Endothelial cell of umbilical vein (primary cell): ENCODE results near the gene GRK1. TPM values are rescaled to one million over a fixed set of nuclear protein-coding genes. Genes with fewer than 3 reads are reported as not detected.
A peak's percentile ranks its signal among the peaks of the same experiment; 100 is the strongest.

Experiments
- BruUV-seq: library from RNA; stranded (reverse); fragments of 400-500 nt; replicated peaks from 2 replicates; lab custom pipeline; 2021; lab: Mats Ljungman, UMichigan
- CTCF ChIA-PET: fragments of 300-600, 350-600 bp; sonication (Branson Sonifier 250); formaldehyde crosslinking; loops from one replicate; lab custom pipeline; 2021; ENCODE audit warnings: antibody characterized with exemption, inconsistent platforms; lab: Charles Lee
- POLR2A ChIA-PET: fragments of 300-600, 350-600 bp; sonication (Branson Sonifier 250); formaldehyde crosslinking; loops from one replicate; lab custom pipeline; 2021; ENCODE audit warnings: antibody characterized with exemption, inconsistent platforms; lab: Charles Lee
- DNase-seq: peaks from one replicate; pipeline ENCODE4 v3.0.0-alpha.2; 2011; ENCODE audit warnings: low read depth, low spot score
- FAIRE-seq: peaks from 2 replicates; lab custom pipeline; 2011; peaks lifted over from hg19 to GRCh38; lab: Jason Lieb, UNC
- H2AFZ ChIP-seq: 2 replicates; pipeline ENCODE4 v1.6.0; 2012; ENCODE audit warnings: low read depth, low read length, control low read depth, inconsistent platforms
- H3K27ac ChIP-seq: 2 replicates; pipeline ENCODE4 v1.5.1; 2011; ENCODE audit warnings: low read depth, mild to moderate bottlenecking, control low read depth, low read length, moderate library complexity; ENCODE audit not compliant: insufficient read depth
- H3K27me3 ChIP-seq, 2 experiments: 2 replicates each; pipeline versions ENCODE4 v1.6.0 to v1.6.1; 2011; ENCODE audit warnings: low read length in 2 of 2, mixed read lengths in 1 of 2; ENCODE audit not compliant: control insufficient read depth in 2 of 2, insufficient read depth in 2 of 2
- H3K36me3 ChIP-seq, 2 experiments: 2 replicates in 1 of 2; 3 replicates in 1 of 2; pipeline ENCODE4 v1.5.1; 2011; ENCODE audit warnings: low read length in 2 of 2, mild to moderate bottlenecking in 1 of 2, moderate library complexity in 1 of 2; ENCODE audit not compliant: control insufficient read depth in 2 of 2, insufficient read depth in 2 of 2; ENCODE audit errors: extremely low read depth in 1 of 2
- H3K4me1 ChIP-seq: 3 replicates; pipeline ENCODE4 v1.5.1; 2011; ENCODE audit warnings: mild to moderate bottlenecking, low read length; ENCODE audit not compliant: control insufficient read depth, insufficient read depth; ENCODE audit errors: extremely low read depth
- H3K4me2 ChIP-seq: 2 replicates; pipeline ENCODE4 v1.6.1; 2011; ENCODE audit warnings: low read length, control low read depth, mixed read lengths; ENCODE audit not compliant: insufficient read depth
- H3K4me3 ChIP-seq, 3 experiments: fragments of 200-600 bp in 1 of 3; sonication (generic), shearing (Covaris generic) in 1 of 3; replicated peaks in 1 of 3; 2 replicates each; pipeline ENCODE4 v1.5.1; 2011 to 2016; ENCODE audit warnings: control low read depth in 3 of 3, low read length in 3 of 3, mild to moderate bottlenecking in 2 of 3, inconsistent platforms in 1 of 3, low read depth in 1 of 3, moderate library complexity in 1 of 3; ENCODE audit not compliant: insufficient read depth in 1 of 3
- H3K79me2 ChIP-seq: 2 replicates; pipeline ENCODE4 v1.6.0; 2012; ENCODE audit warnings: low read length, inconsistent platforms; ENCODE audit not compliant: control insufficient read depth, insufficient read depth
- H3K9ac ChIP-seq: replicated peaks from 2 replicates; pipeline ENCODE3; 2011; ENCODE audit warnings: low read length, control low read depth; ENCODE audit not compliant: insufficient read depth; ENCODE audit errors: extremely low read depth
- H3K9me1 ChIP-seq: replicated peaks from 3 replicates; pipeline ENCODE4 v1.6.0; 2011; ENCODE audit warnings: mild to moderate bottlenecking, low read length; ENCODE audit not compliant: control insufficient read depth, insufficient read depth; ENCODE audit errors: extremely low read depth
- H3K9me3 ChIP-seq: replicated peaks from 2 replicates; pipeline ENCODE4 v1.5.1; 2012; ENCODE audit warnings: low read length, inconsistent platforms; ENCODE audit not compliant: control insufficient read depth, insufficient read depth
- H4K20me1 ChIP-seq: replicated peaks from 2 replicates; pipeline ENCODE3; 2011; ENCODE audit warnings: mild to moderate bottlenecking, low read length; ENCODE audit not compliant: control insufficient read depth, insufficient read depth; ENCODE audit errors: extremely low read depth
- CTCF ChIP-seq, 2 donors: IDR thresholded peaks; 1 replicate in 1 of 2; 2 replicates in 1 of 2; pipeline ENCODE4 v1.5.1; 2011; ENCODE audit warnings: low read length in 2 of 2, mild to moderate bottlenecking in 2 of 2, moderate library complexity in 2 of 2, control low read depth in 1 of 2, inconsistent platforms in 1 of 2, low read depth in 1 of 2; ENCODE audit not compliant: insufficient read depth in 1 of 2; ENCODE audit errors: extremely low read depth in 1 of 2
- EZH2 ChIP-seq: IDR thresholded peaks from 2 replicates; pipeline ENCODE4 v1.6.1; 2012; ENCODE audit warnings: borderline replicate concordance, low read depth, mild to moderate bottlenecking, moderate library complexity, low read length, inconsistent platforms; ENCODE audit not compliant: severe bottlenecking
- FOS ChIP-seq: IDR thresholded peaks from 2 replicates; pipeline ENCODE4 v1.6.1; 2011; ENCODE audit warnings: mild to moderate bottlenecking, low read length, moderate library complexity, borderline replicate concordance; ENCODE audit not compliant: insufficient read depth
- GATA2 ChIP-seq: IDR thresholded peaks from 2 replicates; pipeline ENCODE4 v1.7.0; 2011; ENCODE audit warnings: low read depth, mild to moderate bottlenecking, moderate library complexity, mixed read lengths, low read length; ENCODE audit not compliant: insufficient read length, insufficient read depth
- JUN ChIP-seq: IDR thresholded peaks from 2 replicates; pipeline ENCODE4 v1.6.1; 2011; ENCODE audit warnings: borderline replicate concordance, low read depth; ENCODE audit not compliant: insufficient read length, insufficient read depth
- MYC ChIP-seq: IDR thresholded peaks from one replicate; pipeline ENCODE4 v1.6.1; 2011; ENCODE audit warnings: mild to moderate bottlenecking, low read depth, low read length
- POLR2A ChIP-seq: IDR thresholded peaks from 2 replicates; pipeline ENCODE4 v1.6.1; 2012; ENCODE audit warnings: low read depth, mild to moderate bottlenecking, control low read depth, low read length
- POLR2AphosphoS5 ChIP-seq: IDR thresholded peaks from 2 replicates; pipeline ENCODE4 v1.6.1; 2012; ENCODE audit warnings: low read depth, mild to moderate bottlenecking, control low read depth, low read length, moderate library complexity; ENCODE audit not compliant: insufficient read depth
- dilution Hi-C: fragments of 300-500 bp; cut with MboI; formaldehyde crosslinking; loops from one replicate; pipeline ENCODE4 v1.15.0; 2019; ENCODE audit warnings: low sequenced_read_pairs; ENCODE audit not compliant: extremely low pct_ligation_motif_present
- intact Hi-C: fragments of 100-400 bp; cut with micrococcal nuclease; formaldehyde crosslinking; loops from one replicate; pipeline ENCODE4 v1.10.0; 2022
- polyA plus RNA-seq, 4 experiments: library from polyadenylated mRNA; depleted of rRNA in 3 of 4; stranded (reverse) in 3 of 4; unstranded in 1 of 4; fragments of >200 nt; gene quantifications; 2 replicates each; pipeline versions ENCODE4 v1.2.1 to v1.2.3, GENCODE V29; 2011 to 2012; ENCODE audit warnings: missing spikeins in 1 of 4
- total RNA-seq: library from RNA; stranded (reverse); gene quantifications from 2 replicates; pipeline ENCODE4 v1.2.3, GENCODE V29; 2021
- TF ChIP-seq, protein P1 (sequence below): IDR thresholded peaks from 2 replicates; pipeline ENCODE4 v1.6.1; 2011; ENCODE audit not compliant: insufficient read depth, insufficient read length

Gene GRK1
- total and polyA plus RNA-seq, 2 donors (not counting 3 experiments of a cell fraction or from before 2014, with no cell fraction given), result not detected

GRCh38 chr13:113770937-113771336, 103.9 kb downstream of the GRK1 start:
- no peak for TF ChIP-seq GATA2

DNA sequence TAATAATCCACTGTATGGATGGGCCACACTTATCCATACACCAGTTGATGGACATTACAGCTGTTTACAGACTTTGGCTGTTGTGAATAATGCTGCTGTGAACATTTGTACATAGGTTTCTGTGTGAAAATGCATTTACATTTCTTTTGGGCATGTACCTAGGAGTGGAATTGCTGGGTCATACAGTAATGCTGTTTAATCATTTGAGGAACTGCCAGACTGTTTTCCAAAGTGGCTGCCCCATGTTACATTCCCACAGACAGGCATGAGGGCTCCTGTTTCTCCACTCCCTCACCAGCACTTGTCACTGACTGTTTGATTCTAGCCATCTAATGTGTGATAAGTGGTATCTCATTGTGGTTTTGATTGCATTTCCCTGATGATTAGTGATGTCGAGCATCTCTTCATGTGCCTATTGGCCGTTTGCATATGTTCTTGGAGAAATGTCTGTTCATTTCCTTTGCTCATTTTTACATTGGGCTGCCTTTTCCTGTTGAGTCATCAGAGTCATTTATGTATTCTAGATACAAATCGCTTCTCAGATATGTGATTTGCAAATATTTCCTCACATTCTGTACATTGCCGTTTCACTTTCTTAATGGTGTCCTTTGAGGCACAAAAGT, 104.8 kb downstream of the GRK1 start:
- ChIA-PET CTCF (interaction anchor here (1.4 kb wide), 1 partner anchor 13 kb away, joined by 3 read pairs; the partner anchor contains the start of gene TMEM255B), POLR2A (no interaction called here)
- Histone ChIP-seq H3K36me3 (peaks cover 17 to 33% of the 10 kb centered on the region in 2 experiments), H4K20me1 (no peaks in the 10 kb centered on the region), H3K9me1 (no peaks in the 10 kb centered on the region), H3K4me1 (peaks cover 39% of the 10 kb centered on the region), H2AFZ (no peak overlapping the region), H3K4me2 (peak overlapping the region; percentile 65), H3K4me3 (no peak overlapping the region), H3K27ac (peak overlapping the region; percentile 91), H3K9ac (peak overlapping the region; percentile 15), H3K79me2 (peaks cover 2% of the 10 kb centered on the region), H3K9me3 (no peaks in the 10 kb centered on the region), H3K27me3 (no peaks in the 10 kb centered on the region)
- dilution Hi-C loops (no loop called here), intact Hi-C loops (no loop called here)
- TSS peak; percentile 83 for BruUV-seq
- DNase-seq (peak; percentile 92), FAIRE-seq (peak; percentile 93)
- TF ChIP-seq JUN (peak; percentile 84), POLR2A (peak; percentile 63), CTCF (IDR thresholded peaks at IDR 0.05; ENCODE audit: extremely low read depth in 1 of 2, insufficient read depth in 1 of 2, low read depth in 1 of 2, low read length in 2 of 2) (no peak), MYC (no peak), EZH2 (no peak), POLR2AphosphoS5 (no peak), FOS (peak; percentile 82), GATA2 (peak; percentile 92)
- TF ChIP-seq, protein P1, sequence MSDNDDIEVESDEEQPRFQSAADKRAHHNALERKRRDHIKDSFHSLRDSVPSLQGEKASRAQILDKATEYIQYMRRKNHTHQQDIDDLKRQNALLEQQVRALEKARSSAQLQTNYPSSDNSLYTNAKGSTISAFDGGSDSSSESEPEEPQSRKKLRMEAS, result no peak

More at GRCh38 chr13:113770937-113771336, 103.9 kb downstream of the GRK1 start:
- no peaks in the 10 kb centered on the region for H3K9me1 ChIP-seq
- peak overlapping the region; percentile 36 for H3K27ac ChIP-seq
- H3K9ac ChIP-seq, result no peak overlapping the region
- no peak overlapping the region for H2AFZ ChIP-seq
- CTCF ChIA-PET, result interaction anchor here (1.4 kb wide), 1 partner anchor 12 kb away, joined by 3 read pairs; the partner anchor contains the start of gene TMEM255B
- H3K4me3 ChIP-seq, result no peak overlapping the region
- peaks cover 19 to 40% of the 10 kb centered on the region in 2 experiments for H3K36me3 ChIP-seq
- no TSS peak for BruUV-seq
- dilution Hi-C loops, result no loop called here
- POLR2A ChIA-PET, result no interaction called here
- intact Hi-C loops, result no loop called here
- peaks cover 2% of the 10 kb centered on the region for H3K79me2 ChIP-seq
- DNase-seq (no peak), FAIRE-seq (no peak)
- no peak overlapping the region for H3K4me2 ChIP-seq
- no peaks in the 10 kb centered on the region for H3K27me3 ChIP-seq
- H3K4me1 ChIP-seq, result peaks cover 39% of the 10 kb centered on the region
- no peaks in the 10 kb centered on the region for H3K9me3 ChIP-seq
- no peaks in the 10 kb centered on the region for H4K20me1 ChIP-seq
